Right cardiac atrium (tissue), 5 donors: ENCODE results near the gene HS1BP3. TPM values are rescaled to one million over a fixed set of nuclear protein-coding genes. Genes with fewer than 3 reads are reported as not detected.

ENCODE experiments used
- ATAC-seq, 2 donors: fragments of 200-7000 bp; cut with Tn5 transposase; one replicate each; pipeline versions ENCODE4 v1.8.0 to v1.9.1; 2020; ENCODE audit warnings: moderate library complexity in 2 of 2, mild to moderate bottlenecking in 1 of 2
- DNase-seq, 3 donors: peaks; one replicate each; pipeline ENCODE4 v3.0.0-alpha.2; 2020
- H3K27ac ChIP-seq: one replicate; pipeline ENCODE4 v1.5.1; 2013; ENCODE audit warnings: mild to moderate bottlenecking, low read length, control low read depth, moderate library complexity
- H3K27me3 ChIP-seq: one replicate; pipeline ENCODE4 v1.6.1; 2013; ENCODE audit not compliant: control insufficient read depth, insufficient read depth
- H3K4me1 ChIP-seq: one replicate; pipeline ENCODE4 v1.6.1; 2013; ENCODE audit warnings: low read length; ENCODE audit not compliant: control insufficient read depth, insufficient read depth
- H3K4me3 ChIP-seq: one replicate; pipeline ENCODE4 v1.5.1; 2013; ENCODE audit warnings: low read length, control low read depth
- H3K9me3 ChIP-seq: one replicate; pipeline ENCODE4 v1.6.1; 2013; ENCODE audit warnings: low read length; ENCODE audit not compliant: control insufficient read depth
- WGBS: extraction: QIAGEN DNeasy Blood & Tissue Kit; methylation state at CpG from one replicate; pipeline ENCODE4 v1.1.7; 2013; 5-methylcytosine and 5-hydroxymethylcytosine counted together
- intact Hi-C, 4 donors: fragments of 100-400 bp; cut with DNase I; formaldehyde crosslinking; loops; one replicate each; pipeline versions ENCODE4 v1.11.0 to v1.14.0; 2022 to 2023
- polyA plus RNA-seq: library from polyadenylated mRNA; stranded (reverse); fragments of 200-250 nt; gene quantifications from one replicate; pipeline ENCODE4 v1.2.3, GENCODE V29; 2013
- total RNA-seq, 4 donors: library from RNA; stranded (reverse); fragmentation: NEBNext Ultra II Directional; extraction: Animal tissue kit (Norgen Biotek cat#: 25700); gene quantifications; one replicate each; pipeline ENCODE4 v1.2.1, GENCODE V29; 2021
- donor health status: healthy with polysubstance abuse.
- donor health status: DM: no; HTN: yes; CAD: no.
- donor health status: DM: no; HTN: no; CAD: no.
- donor health status: DM: no; HTN: yes; CAD: no; lungs with severe emphysema.
- donor health status: DM: yes; HTN: yes; CAD: no.

HS1BP3 gene
- total and polyA plus RNA-seq, 5 donors, result 21.8 to 29.8 (median 26.2) TPM

GRCh38 chr2:20674309-20674965 is 23.5 kb upstream of the HS1BP3 start:
- WGBS, result 55% methylated on average over 11 of the region's 11 CpGs
- H3K4me3 ChIP-seq, result no peak overlapping the region
- no peaks in the 10 kb centered on the region for H3K9me3 ChIP-seq
- no peak overlapping the region for H3K27ac ChIP-seq
- ATAC-seq (peak in 1 of 2 donors; percentile 34), DNase-seq (no peak)
- H3K27me3 ChIP-seq, result no peaks in the 10 kb centered on the region
- intact Hi-C loops, result no loop called here
- H3K4me1 ChIP-seq, result no peaks in the 10 kb centered on the region

GRCh38 chr2:20673686-20674308 is 22.9 kb upstream of the HS1BP3 start:
- no peak for DNase-seq
- 86% methylated on average over 5 of the region's 5 CpGs for WGBS
- no peaks in the 10 kb centered on the region for H3K27me3 ChIP-seq
- no peak overlapping the region for H3K4me3 ChIP-seq
- H3K27ac ChIP-seq, result no peak overlapping the region
- no peak for ATAC-seq
- no peaks in the 10 kb centered on the region for H3K4me1 ChIP-seq
- no peaks in the 10 kb centered on the region for H3K9me3 ChIP-seq
- intact Hi-C loops, result no loop called here

GRCh38 chr2:20672201-20672951 is 21.5 kb upstream of the HS1BP3 start:
- Histone ChIP-seq H3K27me3 (no peaks in the 10 kb centered on the region), H3K4me3 (no peak overlapping the region), H3K4me1 (no peaks in the 10 kb centered on the region), H3K27ac (no peak overlapping the region), H3K9me3 (no peaks in the 10 kb centered on the region)
- 39% methylated on average over 18 of the region's 18 CpGs for WGBS
- DNase-seq (peak in 1 of 3 donors; percentile 54), ATAC-seq (no peak)
- intact Hi-C loops, result no loop called here

DNA sequence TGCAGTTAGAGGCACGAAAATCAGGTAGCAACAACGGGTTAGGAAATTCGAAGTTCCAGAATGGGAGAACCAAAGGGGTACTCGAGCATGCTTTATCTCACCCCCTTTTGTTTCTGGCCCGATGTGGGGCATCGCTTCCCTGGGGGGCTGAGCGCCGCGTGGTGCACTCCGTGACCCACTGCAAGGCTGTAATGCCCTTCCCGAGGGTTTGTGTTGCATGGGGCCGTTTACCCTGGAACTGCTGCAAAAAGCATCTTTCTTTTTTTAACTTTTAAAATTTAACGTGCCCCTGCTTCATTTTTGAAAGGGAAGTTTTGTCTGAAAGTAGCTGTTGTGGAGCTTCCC is 20.8 kb upstream of the HS1BP3 start:
- no peak overlapping the region for H3K27ac ChIP-seq
- H3K4me1 ChIP-seq, result no peaks in the 10 kb centered on the region
- no peak for ATAC-seq
- WGBS, result 24% methylated on average over 13 of the region's 13 CpGs
- intact Hi-C loops, result no loop called here
- H3K27me3 ChIP-seq, result no peaks in the 10 kb centered on the region
- no peaks in the 10 kb centered on the region for H3K9me3 ChIP-seq
- DNase-seq, result no peak
- H3K4me3 ChIP-seq, result no peak overlapping the region

DNA sequence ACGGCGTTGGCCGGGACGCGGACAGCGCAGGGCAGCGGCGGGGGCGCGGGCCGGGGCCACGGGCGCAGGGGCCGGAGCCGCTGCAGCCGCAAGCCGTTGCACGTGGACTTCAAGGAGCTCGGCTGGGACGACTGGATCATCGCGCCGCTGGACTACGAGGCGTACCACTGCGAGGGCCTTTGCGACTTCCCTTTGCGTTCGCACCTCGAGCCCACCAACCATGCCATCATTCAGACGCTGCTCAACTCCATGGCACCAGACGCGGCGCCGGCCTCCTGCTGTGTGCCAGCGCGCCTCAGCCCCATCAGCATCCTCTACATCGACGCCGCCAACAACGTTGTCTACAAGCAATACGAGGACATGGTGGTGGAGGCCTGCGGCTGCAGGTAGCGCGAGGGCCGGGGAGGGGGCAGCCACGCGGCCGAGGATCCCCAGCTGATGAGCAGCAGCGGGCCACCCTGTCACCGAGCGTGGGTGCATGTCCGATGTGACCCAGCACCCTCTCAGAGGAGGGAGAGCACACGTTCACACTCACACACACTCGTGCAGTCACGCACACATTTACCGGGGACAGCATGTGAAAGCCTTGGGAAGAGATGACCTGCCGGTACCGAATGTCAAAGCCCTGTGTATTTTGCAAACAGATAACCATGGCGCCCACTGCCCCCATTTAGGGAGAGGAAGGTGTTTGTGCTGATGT is 20.3 kb upstream of the HS1BP3 start:
- no peak for ATAC-seq
- no peaks in the 10 kb centered on the region for H3K27me3 ChIP-seq
- no peaks in the 10 kb centered on the region for H3K4me1 ChIP-seq
- H3K9me3 ChIP-seq, result no peaks in the 10 kb centered on the region
- intact Hi-C loops, result no loop called here
- H3K4me3 ChIP-seq, result no peak overlapping the region
- WGBS, result 22% methylated on average over 60 of the region's 60 CpGs
- no peak overlapping the region for H3K27ac ChIP-seq
- no peak for DNase-seq

DNA sequence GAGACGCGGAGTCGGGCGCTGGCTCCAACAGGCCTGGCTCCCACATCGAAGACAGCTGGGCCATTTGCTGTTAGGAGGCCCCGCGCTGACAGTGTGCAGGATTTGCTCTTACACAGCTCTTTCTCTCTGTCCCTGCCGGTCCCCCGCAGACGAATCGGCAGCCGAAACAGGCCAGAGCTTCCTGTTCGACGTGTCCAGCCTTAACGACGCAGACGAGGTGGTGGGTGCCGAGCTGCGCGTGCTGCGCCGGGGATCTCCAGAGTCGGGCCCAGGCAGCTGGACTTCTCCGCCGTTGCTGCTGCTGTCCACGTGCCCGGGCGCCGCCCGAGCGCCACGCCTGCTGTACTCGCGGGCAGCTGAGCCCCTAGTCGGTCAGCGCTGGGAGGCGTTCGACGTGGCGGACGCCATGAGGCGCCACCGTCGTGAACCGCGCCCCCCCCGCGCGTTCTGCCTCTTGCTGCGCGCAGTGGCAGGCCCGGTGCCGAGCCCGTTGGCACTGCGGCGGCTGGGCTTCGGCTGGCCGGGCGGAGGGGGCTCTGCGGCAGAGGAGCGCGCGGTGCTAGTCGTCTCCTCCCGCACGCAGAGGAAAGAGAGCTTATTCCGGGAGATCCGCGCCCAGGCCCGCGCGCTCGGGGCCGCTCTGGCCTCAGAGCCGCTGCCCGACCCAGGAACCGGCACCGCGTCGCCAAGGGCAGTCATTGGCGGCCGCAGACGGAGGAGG is 19.6 kb upstream of the HS1BP3 start:
- H3K27me3 ChIP-seq, result no peaks in the 10 kb centered on the region
- H3K9me3 ChIP-seq, result no peaks in the 10 kb centered on the region
- intact Hi-C loops, result no loop called here
- peaks cover 2% of the 10 kb centered on the region for H3K4me1 ChIP-seq
- DNase-seq (no peak), ATAC-seq (no peak)
- H3K4me3 ChIP-seq, result no peak overlapping the region
- no peak overlapping the region for H3K27ac ChIP-seq
- 20% methylated on average over 83 of the region's 83 CpGs for WGBS

DNA sequence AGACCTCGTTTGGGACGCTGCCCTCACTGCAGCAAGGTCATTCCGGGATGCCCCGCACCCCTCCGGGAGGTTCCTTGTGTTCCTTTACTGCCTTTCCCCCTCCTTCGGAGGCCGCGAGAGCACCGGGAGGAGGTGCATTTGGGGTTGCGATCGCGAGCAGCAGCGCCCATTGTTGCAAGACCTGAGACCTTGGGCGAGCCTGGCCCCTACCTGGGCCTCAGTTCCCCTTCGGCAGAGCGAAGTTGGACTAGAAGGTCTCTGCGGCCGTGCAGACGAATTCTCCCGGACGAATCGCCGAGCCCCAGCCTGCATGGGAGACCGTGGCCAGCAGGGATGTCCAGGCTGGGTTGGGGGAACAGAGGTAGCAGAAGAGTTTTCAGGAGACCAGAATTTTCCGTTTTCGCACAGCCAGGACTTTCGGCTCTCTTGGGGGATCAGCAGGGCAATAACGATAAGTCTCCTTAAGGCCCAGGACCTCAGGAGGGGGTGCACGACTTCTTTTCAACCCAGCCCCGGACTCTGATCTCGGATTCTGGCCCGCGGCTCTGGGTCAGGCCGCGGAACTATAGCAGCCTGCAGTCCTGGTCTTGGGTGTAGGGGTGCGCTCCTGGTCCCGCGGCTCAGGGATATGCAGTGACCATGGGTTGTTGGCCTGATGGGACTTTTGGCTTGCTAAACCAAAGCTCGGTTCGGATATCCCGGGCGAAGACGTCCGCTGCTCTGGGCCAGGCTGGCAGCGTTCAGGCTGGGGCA is 18.8 kb upstream of the HS1BP3 start:
- intact Hi-C loops, result loop anchor here in 1 of 4 donors (10.0 kb wide), 1 partner anchor 445 kb away; no protein-coding TSS in a partner anchor
- no peaks in the 10 kb centered on the region for H3K27me3 ChIP-seq
- WGBS, result 39% methylated on average over 45 of the region's 45 CpGs

GRCh38 chr2:20668871-20669475 is 18.1 kb upstream of the HS1BP3 start:
- no peaks in the 10 kb centered on the region for H3K27me3 ChIP-seq
- peaks cover 4% of the 10 kb centered on the region for H3K4me1 ChIP-seq
- DNase-seq (no peak), ATAC-seq (no peak)
- no peak overlapping the region for H3K4me3 ChIP-seq
- 63% methylated on average over 8 of the region's 8 CpGs for WGBS
- intact Hi-C loops, result loop anchor here in 1 of 4 donors (10.0 kb wide), 1 partner anchor 446 kb away; no protein-coding TSS in a partner anchor
- no peaks in the 10 kb centered on the region for H3K9me3 ChIP-seq
- no peak overlapping the region for H3K27ac ChIP-seq

More for the DNA sequence above, 18.8 kb upstream of the HS1BP3 start:
- H3K27ac ChIP-seq, result no peak overlapping the region
- DNase-seq, result no peak
- H3K4me3 ChIP-seq, result no peak overlapping the region
- H3K4me1 ChIP-seq, result peaks cover 4% of the 10 kb centered on the region
- H3K9me3 ChIP-seq, result no peaks in the 10 kb centered on the region
- ATAC-seq, result no peak

GRCh38 chr2:20668451-20668850 is 17.6 kb upstream of the HS1BP3 start:
- intact Hi-C loops, result loop anchor here in 1 of 4 donors (10.0 kb wide), 1 partner anchor 446 kb away; no protein-coding TSS in a partner anchor
- no peak overlapping the region for H3K4me3 ChIP-seq
- H3K9me3 ChIP-seq, result no peaks in the 10 kb centered on the region
- no peaks in the 10 kb centered on the region for H3K27me3 ChIP-seq
- H3K27ac ChIP-seq, result no peak overlapping the region
- ATAC-seq (no peak), DNase-seq (no peak)
- peaks cover 4% of the 10 kb centered on the region for H3K4me1 ChIP-seq
- 91% methylated on average over 6 of the region's 6 CpGs for WGBS
